K562 (cell line): ENCODE measurements around the gene PLOD1. TPM values are rescaled to one million over a fixed set of nuclear protein-coding genes. Genes with fewer than 3 reads are reported as not detected.
A peak's percentile ranks its signal among the peaks of the same experiment; 100 is the strongest.
"Not testable (repeated sequence)": the region's sequence is repeated elsewhere in the genome, so short reads cannot be mapped to it uniquely, and the experiment has no call there.

Experiments used
- ATAC-seq: fragments of 200-7000 bp; cut with Tn5 transposase; 3 replicates; pipeline ENCODE4 v1.9.1; 2020; ENCODE audit warnings: moderate library complexity
- BruUV-seq: library from RNA; stranded (reverse); fragments of 400-500 nt; replicated peaks from 2 replicates; lab custom pipeline; 2021; lab: Mats Ljungman, UMichigan
- CTCF ChIA-PET: fragments of 300-600 bp; formaldehyde crosslinking; extraction: SDS; loops from one replicate; lab custom pipeline; 2021; ENCODE audit warnings: low intra/inter-chr PET ratio; lab: Yijun Ruan, JAX
- POLR2A ChIA-PET: fragments of 300-600, 350-650 bp; sonication (Branson Sonifier 250); formaldehyde crosslinking; extraction: SDS; loops from one replicate; lab custom pipeline; 2021; ENCODE audit warnings: antibody characterized with exemption, inconsistent platforms; lab: Yijun Ruan, JAX
- DNase-seq, 4 experiments: peaks; one replicate each; pipeline versions ENCODE4 v3.0.0 to v3.0.0-alpha.2; 2011 to 2018; ENCODE audit warnings: low spot score in 3 of 4, mixed read lengths in 3 of 4; ENCODE audit errors: extremely low read depth in 1 of 4
- FAIRE-seq: peaks from 2 replicates; lab custom pipeline; 2011; peaks lifted over from hg19 to GRCh38; lab: Jason Lieb, UNC
- H2AFZ ChIP-seq: 2 replicates; pipeline ENCODE4 v1.6.0; 2011; ENCODE audit warnings: low read depth, low read length, control low read depth, inconsistent platforms
- H3K27ac ChIP-seq: fragments of 200-600 bp; 3 replicates; pipeline ENCODE4 v1.8.0; 2011; ENCODE audit warnings: low read depth, mild to moderate bottlenecking, control low read depth, inconsistent platforms, low read length, moderate library complexity, mixed read lengths; ENCODE audit errors: extremely low read depth
- H3K27me3 ChIP-seq, 2 experiments: fragments of 300-600 bp in 1 of 2; 2 replicates in 1 of 2; 3 replicates in 1 of 2; pipeline versions ENCODE4 v1.6.0 to v1.8.0; 2011; ENCODE audit warnings: inconsistent platforms in 2 of 2, low read length in 2 of 2, mild to moderate bottlenecking in 1 of 2, mixed read lengths in 1 of 2, moderate library complexity in 1 of 2; ENCODE audit not compliant: control insufficient read depth in 2 of 2, insufficient read depth in 2 of 2
- H3K36me3 ChIP-seq: fragments of 300-600 bp; 3 replicates; pipeline ENCODE4 v1.8.0; 2011; ENCODE audit warnings: mild to moderate bottlenecking, low read length, inconsistent platforms; ENCODE audit not compliant: control insufficient read depth, insufficient read depth
- H3K4me1 ChIP-seq, 2 experiments: fragments of 200-600 bp in 1 of 2; replicated peaks in 1 of 2; 2 replicates in 1 of 2; 3 replicates in 1 of 2; pipeline versions ENCODE4 v1.5.1 to v1.8.0; 2011; ENCODE audit warnings: inconsistent platforms in 2 of 2, low read length in 2 of 2, mild to moderate bottlenecking in 1 of 2, mixed read lengths in 1 of 2, moderate library complexity in 1 of 2; ENCODE audit not compliant: control insufficient read depth in 2 of 2, insufficient read depth in 2 of 2
- H3K4me2 ChIP-seq: 2 replicates; pipeline ENCODE4 v1.6.1; 2011; ENCODE audit warnings: low read length, control low read depth, inconsistent platforms, mixed read lengths; ENCODE audit not compliant: insufficient read depth
- H3K4me3 ChIP-seq: fragments of 200-600 bp; sonication (generic), shearing (Covaris generic); 2 replicates; pipeline ENCODE4 v1.5.1; 2016; ENCODE audit warnings: control low read depth, inconsistent platforms
- H3K79me2 ChIP-seq: fragments of 200-600 bp; 3 replicates; pipeline ENCODE4 v1.8.0; 2011; ENCODE audit warnings: low read length, inconsistent platforms; ENCODE audit not compliant: control insufficient read depth, insufficient read depth
- H3K9ac ChIP-seq, 2 experiments: 2 replicates each; pipeline versions ENCODE4 v1.6.0 to v1.6.1; 2011; ENCODE audit warnings: low read depth in 2 of 2, low read length in 2 of 2, control low read depth in 1 of 2, inconsistent platforms in 1 of 2, mild to moderate bottlenecking in 1 of 2, mixed read lengths in 1 of 2; ENCODE audit not compliant: insufficient read depth in 1 of 2
- H3K9me1 ChIP-seq: one replicate; pipeline ENCODE4 v1.6.0; 2011; ENCODE audit warnings: inconsistent platforms, mild to moderate bottlenecking, low read length, moderate library complexity; ENCODE audit not compliant: control insufficient read depth, insufficient read depth
- H3K9me3 ChIP-seq: replicated peaks from 2 replicates; pipeline ENCODE4 v1.5.1; 2011; ENCODE audit warnings: low read depth, low read length, inconsistent platforms; ENCODE audit not compliant: control insufficient read depth, insufficient read depth
- H4K20me1 ChIP-seq: replicated peaks from 2 replicates; pipeline ENCODE4 v1.6.1; 2011; ENCODE audit warnings: low read length, inconsistent platforms, mixed read lengths; ENCODE audit not compliant: control insufficient read depth, insufficient read depth
- EHMT2 ChIP-seq: fragments of 450-650 bp; IDR thresholded peaks from 2 replicates; pipeline ENCODE4 v1.6.1; 2018; ENCODE audit warnings: antibody characterized with exemption
- ZEB2 ChIP-seq: fragments of 450-650 bp; IDR thresholded peaks from 2 replicates; pipeline ENCODE4 v1.6.1; 2016
- ZNF384 ChIP-seq: IDR thresholded peaks from 2 replicates; pipeline ENCODE4 v1.6.1; 2012; ENCODE audit warnings: low read depth, low read length, improper control_type of control experiment
- WGBS: fragments of 100-300 bp; shearing (Covaris generic); methylation state at CpG from one replicate; pipeline ENCODE4 v1.1.6; 2016; ENCODE audit warnings: low coverage, mixed read lengths; ENCODE audit not compliant: insufficient coverage; ENCODE audit errors: missing lambda C conversion rate; 5-methylcytosine and 5-hydroxymethylcytosine counted together
- in situ Hi-C: fragments of 300-500 bp; cut with MboI; formaldehyde crosslinking; loops from 4 replicates; pipeline ENCODE4 v1.15.0; 2018; ENCODE audit warnings: inconsistent platforms, mixed read lengths
- intact Hi-C: fragments of 100-400 bp; cut with micrococcal nuclease; formaldehyde crosslinking; loops from 2 replicates; pipeline ENCODE4 v1.14.2; 2022
- polyA plus RNA-seq, 8 experiments: library from polyadenylated mRNA; depleted of rRNA in 4 of 8; stranded (reverse) in 5 of 8; unstranded in 3 of 8; fragments of >200 nt; fragmentation: Nextera tagmentation in 2 of 8; fragmentation: Illumina TruSeq in 1 of 8; extraction: Ambion mirVana in 2 of 8; extraction: Trizol in 1 of 8; gene quantifications; 2 replicates each; pipeline versions ENCODE4 v1.2.1 to v1.2.3, GENCODE V29; 2011 to 2014; ENCODE audit warnings: inconsistent platforms in 1 of 8, missing spikeins in 1 of 8
- total RNA-seq, 7 experiments: library from RNA; depleted of rRNA in 6 of 7; stranded (reverse); fragments of >200 nt in 6 of 7; fragmentation: Illumina TruSeq in 2 of 7; extraction: Trizol in 2 of 7; gene quantifications; 2 replicates each; pipeline versions ENCODE4 v1.2.1 to v1.2.3, GENCODE V29; 2011 to 2021; ENCODE audit warnings: low replicate concordance in 1 of 7
- TF ChIP-seq, protein P1 (sequence below), 2 experiments: fragments of 450-650 bp; formaldehyde crosslinking in 1 of 2; IDR thresholded peaks; 2 replicates each; pipeline versions ENCODE4 v1.4.0 to v1.6.1; 2014 to 2020; ENCODE audit warnings: mild to moderate bottlenecking in 2 of 2, borderline replicate concordance in 1 of 2, low read depth in 1 of 2

Gene PLOD1
- total and polyA plus RNA-seq, 9 of the 15 experiments (the other 6 are each of a cell fraction or from before 2014, with no cell fraction given) = 16.6 to 90.8 (median 52.7) TPM

DNA sequence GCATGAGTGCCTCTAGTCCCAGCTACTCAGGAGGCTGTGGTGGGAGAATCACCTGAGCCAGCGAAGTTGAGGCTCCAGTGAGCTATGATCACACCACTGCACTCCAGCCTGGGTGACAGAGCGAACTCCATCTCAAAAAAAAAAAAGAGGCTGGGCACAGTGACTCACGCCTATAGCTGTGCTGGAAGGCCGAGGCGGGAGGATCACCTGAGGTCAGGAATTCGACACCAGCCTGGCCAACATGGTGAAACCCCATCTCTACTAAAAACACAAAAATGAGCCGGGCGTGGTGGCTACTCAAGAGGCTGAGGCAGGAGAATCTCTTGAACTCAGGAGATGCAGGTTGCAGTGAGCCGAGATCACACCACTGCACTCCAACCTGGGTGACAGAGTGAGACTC lies 33.1 kb upstream of the PLOD1 start:
- H3K79me2 ChIP-seq, H3K9me1 ChIP-seq, H3K9me3 ChIP-seq, DNase-seq, H2AFZ ChIP-seq, H3K9ac ChIP-seq, intact Hi-C loops, CTCF ChIA-PET, H3K4me2 ChIP-seq, FAIRE-seq, H3K36me3 ChIP-seq, H4K20me1 ChIP-seq, in situ Hi-C loops, BruUV-seq, H3K27ac ChIP-seq, H3K4me3 ChIP-seq: not testable (repeated sequence)
- TF ChIP-seq, protein P1, sequence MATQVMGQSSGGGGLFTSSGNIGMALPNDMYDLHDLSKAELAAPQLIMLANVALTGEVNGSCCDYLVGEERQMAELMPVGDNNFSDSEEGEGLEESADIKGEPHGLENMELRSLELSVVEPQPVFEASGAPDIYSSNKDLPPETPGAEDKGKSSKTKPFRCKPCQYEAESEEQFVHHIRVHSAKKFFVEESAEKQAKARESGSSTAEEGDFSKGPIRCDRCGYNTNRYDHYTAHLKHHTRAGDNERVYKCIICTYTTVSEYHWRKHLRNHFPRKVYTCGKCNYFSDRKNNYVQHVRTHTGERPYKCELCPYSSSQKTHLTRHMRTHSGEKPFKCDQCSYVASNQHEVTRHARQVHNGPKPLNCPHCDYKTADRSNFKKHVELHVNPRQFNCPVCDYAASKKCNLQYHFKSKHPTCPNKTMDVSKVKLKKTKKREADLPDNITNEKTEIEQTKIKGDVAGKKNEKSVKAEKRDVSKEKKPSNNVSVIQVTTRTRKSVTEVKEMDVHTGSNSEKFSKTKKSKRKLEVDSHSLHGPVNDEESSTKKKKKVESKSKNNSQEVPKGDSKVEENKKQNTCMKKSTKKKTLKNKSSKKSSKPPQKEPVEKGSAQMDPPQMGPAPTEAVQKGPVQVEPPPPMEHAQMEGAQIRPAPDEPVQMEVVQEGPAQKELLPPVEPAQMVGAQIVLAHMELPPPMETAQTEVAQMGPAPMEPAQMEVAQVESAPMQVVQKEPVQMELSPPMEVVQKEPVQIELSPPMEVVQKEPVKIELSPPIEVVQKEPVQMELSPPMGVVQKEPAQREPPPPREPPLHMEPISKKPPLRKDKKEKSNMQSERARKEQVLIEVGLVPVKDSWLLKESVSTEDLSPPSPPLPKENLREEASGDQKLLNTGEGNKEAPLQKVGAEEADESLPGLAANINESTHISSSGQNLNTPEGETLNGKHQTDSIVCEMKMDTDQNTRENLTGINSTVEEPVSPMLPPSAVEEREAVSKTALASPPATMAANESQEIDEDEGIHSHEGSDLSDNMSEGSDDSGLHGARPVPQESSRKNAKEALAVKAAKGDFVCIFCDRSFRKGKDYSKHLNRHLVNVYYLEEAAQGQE (IDR thresholded peaks at IDR 0.05; ENCODE audit: borderline replicate concordance) = 0 out of 2 replicates have a peak, but pooled peaks have one; percentile 16
- TF ChIP-seq, protein P1 (CRISPR knock-in tag; IDR thresholded peaks at IDR 0.05; ENCODE audit: low read depth) = not testable (repeated sequence)
- TF ChIP-seq ZEB2 (0 out of 2 replicates have a peak, but pooled peaks have one; percentile 45), EHMT2 (0 out of 2 replicates have a peak, but pooled peaks have one; percentile 23), ZNF384 (peak; percentile 76)
- peaks cover 14 to 15% of the 10 kb centered on the region in 2 experiments for H3K27me3 ChIP-seq
- WGBS = 14% methylated on average over 9 of the region's 9 CpGs
- H3K4me1 ChIP-seq = peaks cover 0 to 13% of the 10 kb centered on the region in 2 experiments; a peak in 2 of 5 replicates
- ATAC-seq = peak; percentile 50; the same call in 1 of the 3 replicates
- POLR2A ChIA-PET = interaction anchor here (0.6 to 1.0 kb wide), 2 partner anchors 8 to 48 kb away, joined by 3 read pairs; no protein-coding TSS in a partner anchor
